Measurements from ENCODE around the gene OR2W1.

OR2W1 gene

GRCh38 chr6:29045075-29045474 lies at the start of gene OR2W1:
TSS of gene OR2W1 (minus strand) at chr6:29045175. CDS start at chr6:29045175, 0 bp downstream.
- no peak for DNase-seq (ENCODE audit: low read depth in 3 of 3)

GRCh38 chr6:29092957-29093356 lies 48.0 kb upstream of the OR2W1 start:
- no peak for DNase-seq (ENCODE audit: low read depth in 3 of 3)

GRCh38 chr6:29087213-29087612 lies 42.2 kb upstream of the OR2W1 start, which contains the start of gene OR2B3:
TSS of gene OR2B3 (minus strand) at chr6:29087313. CDS start at chr6:29087248, 65 bp downstream.
- DNase-seq (ENCODE audit: low read depth in 3 of 3) = no peak

- no peak for DNase-seq (ENCODE audit: low read depth in 3 of 3)
Observed at GRCh38 chr6:29082457-29082856, 37.5 kb upstream of the OR2W1 start.

GRCh38 chr6:29081312-29081711 lies 36.3 kb upstream of the OR2W1 start:
- no peak for DNase-seq (ENCODE audit: low read depth in 3 of 3)

GRCh38 chr6:29079203-29079602 lies 34.2 kb upstream of the OR2W1 start:
- DNase-seq (ENCODE audit: low read depth in 3 of 3) = no peak

GRCh38 chr6:29071831-29072723 lies 27.1 kb upstream of the OR2W1 start:
- DNase-seq (ENCODE audit: low read depth in 3 of 3) = no peak

GRCh38 chr6:29051680-29052079 lies 6.7 kb upstream of the OR2W1 start:
- no peak for DNase-seq (ENCODE audit: low read depth in 3 of 3)

- DNase-seq (ENCODE audit: low read depth in 3 of 3) = no peak
Observed at GRCh38 chr6:29035951-29036350, 9.0 kb downstream of the OR2W1 start.

GRCh38 chr6:29028821-29029220 lies 16.2 kb downstream of the OR2W1 start:
- no peak for DNase-seq (ENCODE audit: low read depth in 3 of 3)

GRCh38 chr6:29025927-29026585 lies 18.9 kb downstream of the OR2W1 start:
- no peak for DNase-seq (ENCODE audit: low read depth in 3 of 3)

GRCh38 chr6:29021434-29021833 lies 23.5 kb downstream of the OR2W1 start:
- no peak for DNase-seq (ENCODE audit: low read depth in 3 of 3)

- no peak for DNase-seq (ENCODE audit: low read depth in 3 of 3)
Observed at GRCh38 chr6:29019629-29020028, 25.3 kb downstream of the OR2W1 start.

- DNase-seq (ENCODE audit: low read depth in 3 of 3) = no peak
Observed at GRCh38 chr6:29017428-29017802, 27.6 kb downstream of the OR2W1 start.

GRCh38 chr6:29016559-29017427 lies 28.2 kb downstream of the OR2W1 start:
- DNase-seq (ENCODE audit: low read depth in 3 of 3) = peak; percentile 70 to 77 (median 73)

GRCh38 chr6:29014729-29015608 lies 30.0 kb downstream of the OR2W1 start:
- no peak for DNase-seq (ENCODE audit: low read depth in 3 of 3)

- peak in 2 of 3 experiments; percentile 27 to 28 for DNase-seq (ENCODE audit: low read depth in 3 of 3)
Observed at GRCh38 chr6:29011276-29011734, 33.7 kb downstream of the OR2W1 start.

- DNase-seq (ENCODE audit: low read depth in 3 of 3) = no peak
Observed at GRCh38 chr6:29009358-29009757, 35.6 kb downstream of the OR2W1 start.

- DNase-seq (ENCODE audit: low read depth in 3 of 3) = no peak
Observed at GRCh38 chr6:29008089-29008488, 36.9 kb downstream of the OR2W1 start.

GRCh38 chr6:29005183-29005885 lies 39.6 kb downstream of the OR2W1 start, which contains the start of gene ZNF311:
TSS of gene ZNF311 (minus strand) at chr6:29005315. CDS start at chr6:29003954, 1,361 bp downstream.
- DNase-seq (ENCODE audit: low read depth in 3 of 3) = peak in 1 of 3 experiments; percentile 44

Measured in stimulated activated CD4-positive, alpha-beta T cell treated with anti-CD3 and anti-CD28 coated beads, TNF-alpha, amount 100 ng/mL, for 24 hours (primary cell).